ENCODE measurements around the gene IST1.
"Not testable (repeated sequence)": the region's sequence is repeated elsewhere in the genome, so short reads cannot be mapped to it uniquely, and the experiment has no call there.

IST1 gene

GRCh38 chr16:71894921-71895678 is at the start of gene IST1:
TSS of gene IST1 (plus strand) at chr16:71895531. CDS start at chr16:71915641, 20,110 bp downstream.
- DNase-seq (ENCODE audit: low read depth in 2 of 2, low spot score in 1 of 2) = peak; percentile 93 to 98

GRCh38 chr16:71845639-71846430 is 49.5 kb upstream of the IST1 start, which contains the start of gene ATXN1L:
TSS of gene ATXN1L (plus strand) at chr16:71845976. CDS start at chr16:71849741, 3,765 bp downstream.
- peak; percentile 82 to 87 for DNase-seq (ENCODE audit: low read depth in 2 of 2, low spot score in 1 of 2)

GRCh38 chr16:71846431-71846830 is 48.9 kb upstream of the IST1 start:
- no peak for DNase-seq (ENCODE audit: low read depth in 2 of 2, low spot score in 1 of 2)

GRCh38 chr16:71847096-71847495 is 48.2 kb upstream of the IST1 start:
- no peak for DNase-seq (ENCODE audit: low read depth in 2 of 2, low spot score in 1 of 2)

GRCh38 chr16:71848622-71849021 is 46.7 kb upstream of the IST1 start:
- DNase-seq (ENCODE audit: low read depth in 2 of 2, low spot score in 1 of 2) = no peak

GRCh38 chr16:71851746-71852145 is 43.6 kb upstream of the IST1 start:
- no peak for DNase-seq (ENCODE audit: low read depth in 2 of 2, low spot score in 1 of 2)

GRCh38 chr16:71852158-71852557 is 43.2 kb upstream of the IST1 start:
- DNase-seq (ENCODE audit: low read depth in 2 of 2, low spot score in 1 of 2) = no peak

- DNase-seq (ENCODE audit: low read depth in 2 of 2, low spot score in 1 of 2) = no peak
Measured at GRCh38 chr16:71852561-71852960, 42.8 kb upstream of the IST1 start.

GRCh38 chr16:71853413-71853812 is 41.9 kb upstream of the IST1 start:
- DNase-seq (ENCODE audit: low read depth in 2 of 2, low spot score in 1 of 2) = no peak

GRCh38 chr16:71854369-71854948 is 40.9 kb upstream of the IST1 start:
- DNase-seq (ENCODE audit: low read depth in 2 of 2, low spot score in 1 of 2) = no peak

- DNase-seq (ENCODE audit: low read depth in 2 of 2, low spot score in 1 of 2) = no peak
Measured at GRCh38 chr16:71855937-71856662, 39.2 kb upstream of the IST1 start.

- no peak for DNase-seq (ENCODE audit: low read depth in 2 of 2, low spot score in 1 of 2)
Measured at GRCh38 chr16:71859762-71860521, 35.4 kb upstream of the IST1 start.

- DNase-seq (ENCODE audit: low read depth in 2 of 2, low spot score in 1 of 2) = no peak
Measured at GRCh38 chr16:71863995-71864394, 31.3 kb upstream of the IST1 start.

- DNase-seq (ENCODE audit: low read depth in 2 of 2, low spot score in 1 of 2) = no peak
Measured at GRCh38 chr16:71865173-71865863, 30.0 kb upstream of the IST1 start.

- DNase-seq (ENCODE audit: low read depth in 2 of 2, low spot score in 1 of 2) = not testable (repeated sequence)
Measured at GRCh38 chr16:71867175-71867574, 28.2 kb upstream of the IST1 start.

GRCh38 chr16:71867939-71868338 is 27.4 kb upstream of the IST1 start:
- no peak for DNase-seq (ENCODE audit: low read depth in 2 of 2, low spot score in 1 of 2)

- no peak for DNase-seq (ENCODE audit: low read depth in 2 of 2, low spot score in 1 of 2)
Measured at GRCh38 chr16:71869089-71869488, 26.2 kb upstream of the IST1 start.

- DNase-seq (ENCODE audit: low read depth in 2 of 2, low spot score in 1 of 2) = no peak
Measured at GRCh38 chr16:71870818-71871217, 24.5 kb upstream of the IST1 start.

GRCh38 chr16:71873199-71873598 is 22.1 kb upstream of the IST1 start:
- no peak for DNase-seq (ENCODE audit: low read depth in 2 of 2, low spot score in 1 of 2)

GRCh38 chr16:71878911-71879310 is 16.4 kb upstream of the IST1 start:
- no peak for DNase-seq (ENCODE audit: low read depth in 2 of 2, low spot score in 1 of 2)
